Measurements from ENCODE around the gene CISD2. TPM values are rescaled to one million over a fixed set of nuclear protein-coding genes. Genes with fewer than 3 reads are reported as not detected.

Gene CISD2
- total and polyA plus RNA-seq, 2 experiments from 2014 or later, result 34.1 to 102 TPM

GRCh38 chr4:102829803-102830202 is 39.0 kb upstream of the CISD2 start (continued):
- TF ChIP-seq ZNF462 (CRISPR knock-in tag; IDR thresholded peaks at IDR 0.05) (no peak), CTCF (conservative IDR thresholded peaks at IDR 0.05; ENCODE audit: low read depth in 2 of 2) (no peak), CREB1 (CRISPR knock-in tag; IDR thresholded peaks at IDR 0.05; ENCODE audit: low read depth) (no peak)

GRCh38 chr4:102832105-102832504 is 36.7 kb upstream of the CISD2 start:
- Histone ChIP-seq H3K27me3 (ENCODE audit: insufficient read depth) (no peaks in the 10 kb centered on the region), H3K4me2 (peak overlapping the region; percentile 39; the same call in 1 of the 2 replicates), H3K27ac (ENCODE audit: low read depth) (peak overlapping the region; percentile 56; the same call in 1 of the 2 replicates), H3F3A (replicated peaks; ENCODE audit: low read depth) (peaks cover 4% of the 10 kb centered on the region; the same call in 1 of the 2 replicates), H3K4me1 (ENCODE audit: insufficient read depth) (peaks cover 42% of the 10 kb centered on the region), H3K36me3 (ENCODE audit: insufficient read depth) (no peaks in the 10 kb centered on the region), H3K79me2 (replicated peaks; ENCODE audit: insufficient read depth) (peaks cover 26% of the 10 kb centered on the region), H4K20me1 (replicated peaks; ENCODE audit: insufficient read depth) (no peaks in the 10 kb centered on the region), H3K4me3 (no peak overlapping the region), H3K9me2 (ENCODE audit: insufficient read depth) (no peaks in the 10 kb centered on the region), H2AFZ (no peak overlapping the region)
- Mint-ChIP-seq H3K4me1 (peaks cover 33% of the 10 kb centered on the region), H3K4me3 (peak overlapping the region; percentile 5; the same call in 1 of the 3 replicates), H3K36me3 (ENCODE audit: low read depth) (no peaks in the 10 kb centered on the region), H3K9me3 (no peaks in the 10 kb centered on the region), H3K27ac (peak overlapping the region; percentile 80), H3K27me3 (ENCODE audit: insufficient read depth, low read depth, poor library complexity) (peaks cover 13% of the 10 kb centered on the region)
- DNase-seq (ENCODE audit: low spot score) (no peak), ATAC-seq (no peak)
- TF ChIP-seq ETS1 (IDR thresholded peaks at IDR 0.05) (no peak), ZNF331 (CRISPR knock-in tag; IDR thresholded peaks at IDR 0.05; ENCODE audit: low read depth) (no peak), EZH2phosphoT487 (IDR thresholded peaks at IDR 0.05; ENCODE audit: unreplicated experiment) (no peak), NANOG (IDR thresholded peaks at IDR 0.05; ENCODE audit: borderline replicate concordance) (no peak)
